ENCODE data around the gene CAMTA1. TPM values are rescaled to one million over a fixed set of nuclear protein-coding genes. Genes with fewer than 3 reads are reported as not detected.
"Not testable (repeated sequence)": the region's sequence is repeated elsewhere in the genome, so short reads cannot be mapped to it uniquely, and the experiment has no call there.

CAMTA1 gene
- total RNA-seq, 1 donor from 2014 or later, result 81.6 TPM

GRCh38 chr1:7707527-7707926 lies 922.3 kb downstream of the CAMTA1 start:
- Mint-ChIP-seq H3K36me3 (ENCODE audit: unreplicated experiment) (no peaks in the 10 kb centered on the region), H3K4me3 (ENCODE audit: unreplicated experiment) (no peak overlapping the region), H3K9me3 (ENCODE audit: unreplicated experiment) (no peaks in the 10 kb centered on the region), H3K4me1 (ENCODE audit: unreplicated experiment) (peaks cover 10% of the 10 kb centered on the region), H3K27me3 (ENCODE audit: unreplicated experiment) (peaks cover 14% of the 10 kb centered on the region), H3K27ac (ENCODE audit: unreplicated experiment) (no peak overlapping the region)
- no peak for TF ChIP-seq CTCF (IDR thresholded peaks at IDR 0.05)
- DNase-seq (ENCODE audit: extremely low spot score, unreplicated experiment), result no peak

GRCh38 chr1:7708065-7708464 lies 922.8 kb downstream of the CAMTA1 start:
- DNase-seq (ENCODE audit: extremely low spot score, unreplicated experiment); H3K36me3 Mint-ChIP-seq (ENCODE audit: unreplicated experiment): not testable (repeated sequence)

GRCh38 chr1:7710859-7711258 lies 925.6 kb downstream of the CAMTA1 start:
- Mint-ChIP-seq H3K27ac (ENCODE audit: unreplicated experiment) (no peak overlapping the region), H3K4me1 (ENCODE audit: unreplicated experiment) (peaks cover 2% of the 10 kb centered on the region), H3K36me3 (ENCODE audit: unreplicated experiment) (no peaks in the 10 kb centered on the region), H3K9me3 (ENCODE audit: unreplicated experiment) (no peaks in the 10 kb centered on the region), H3K4me3 (ENCODE audit: unreplicated experiment) (no peak overlapping the region), H3K27me3 (ENCODE audit: unreplicated experiment) (peaks cover 4% of the 10 kb centered on the region)
- DNase-seq (ENCODE audit: extremely low spot score, unreplicated experiment), result no peak
- no peak for TF ChIP-seq CTCF (IDR thresholded peaks at IDR 0.05)

More at GRCh38 chr1:7708065-7708464, 922.8 kb downstream of the CAMTA1 start:
- H3K27ac Mint-ChIP-seq (ENCODE audit: unreplicated experiment); H3K27me3 Mint-ChIP-seq (ENCODE audit: unreplicated experiment); H3K9me3 Mint-ChIP-seq (ENCODE audit: unreplicated experiment); H3K4me3 Mint-ChIP-seq (ENCODE audit: unreplicated experiment); H3K4me1 Mint-ChIP-seq (ENCODE audit: unreplicated experiment): not testable (repeated sequence)

GRCh38 chr1:7712731-7713323 lies 927.6 kb downstream of the CAMTA1 start:
- no peak for TF ChIP-seq CTCF (IDR thresholded peaks at IDR 0.05)
- no peak for DNase-seq (ENCODE audit: extremely low spot score, unreplicated experiment)
- H3K36me3 Mint-ChIP-seq (ENCODE audit: unreplicated experiment), result no peaks in the 10 kb centered on the region
- no peak overlapping the region for H3K4me3 Mint-ChIP-seq (ENCODE audit: unreplicated experiment)
- H3K4me1 Mint-ChIP-seq (ENCODE audit: unreplicated experiment), result no peaks in the 10 kb centered on the region
- no peaks in the 10 kb centered on the region for H3K9me3 Mint-ChIP-seq (ENCODE audit: unreplicated experiment)
- H3K27me3 Mint-ChIP-seq (ENCODE audit: unreplicated experiment), result no peaks in the 10 kb centered on the region
- H3K27ac Mint-ChIP-seq (ENCODE audit: unreplicated experiment), result no peak overlapping the region

DNA sequence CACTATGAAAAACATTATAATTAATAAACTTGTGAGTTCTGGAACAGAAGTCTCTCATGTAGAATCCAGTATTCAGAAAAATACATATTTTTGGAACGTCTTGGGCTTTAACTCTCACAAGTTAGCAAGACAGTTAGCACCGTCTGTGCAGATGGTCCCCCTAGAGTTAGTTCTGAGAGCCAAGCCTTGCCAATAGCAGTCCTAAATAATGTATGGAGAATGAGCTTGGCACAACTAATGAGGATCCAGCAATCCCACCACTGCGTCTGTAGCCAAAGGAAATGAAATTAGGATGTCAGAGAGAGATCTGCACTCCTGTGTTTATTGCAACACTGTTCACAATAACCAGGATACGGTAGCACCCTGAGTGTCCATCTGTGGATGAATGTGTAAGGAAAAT lies 931.3 kb downstream of the CAMTA1 start:
- H3K36me3 Mint-ChIP-seq (ENCODE audit: unreplicated experiment), result no peaks in the 10 kb centered on the region
- no peaks in the 10 kb centered on the region for H3K9me3 Mint-ChIP-seq (ENCODE audit: unreplicated experiment)
- DNase-seq (ENCODE audit: extremely low spot score, unreplicated experiment), result no peak
- no peak overlapping the region for H3K27ac Mint-ChIP-seq (ENCODE audit: unreplicated experiment)
- no peaks in the 10 kb centered on the region for H3K27me3 Mint-ChIP-seq (ENCODE audit: unreplicated experiment)
- H3K4me1 Mint-ChIP-seq (ENCODE audit: unreplicated experiment), result peaks cover 1% of the 10 kb centered on the region
- no peak for TF ChIP-seq CTCF (IDR thresholded peaks at IDR 0.05)
- H3K4me3 Mint-ChIP-seq (ENCODE audit: unreplicated experiment), result no peak overlapping the region
